ENCODE data around the gene SCARF2. TPM values are rescaled to one million over a fixed set of nuclear protein-coding genes. Genes with fewer than 3 reads are reported as not detected.
"Not testable (repeated sequence)": the region's sequence is repeated elsewhere in the genome, so short reads cannot be mapped to it uniquely, and the experiment has no call there.

Gene SCARF2
- total and polyA plus RNA-seq, 2 donors (not counting 1 experiment from before 2014, with no cell fraction given) = 8.1 to 14.5 TPM

DNA sequence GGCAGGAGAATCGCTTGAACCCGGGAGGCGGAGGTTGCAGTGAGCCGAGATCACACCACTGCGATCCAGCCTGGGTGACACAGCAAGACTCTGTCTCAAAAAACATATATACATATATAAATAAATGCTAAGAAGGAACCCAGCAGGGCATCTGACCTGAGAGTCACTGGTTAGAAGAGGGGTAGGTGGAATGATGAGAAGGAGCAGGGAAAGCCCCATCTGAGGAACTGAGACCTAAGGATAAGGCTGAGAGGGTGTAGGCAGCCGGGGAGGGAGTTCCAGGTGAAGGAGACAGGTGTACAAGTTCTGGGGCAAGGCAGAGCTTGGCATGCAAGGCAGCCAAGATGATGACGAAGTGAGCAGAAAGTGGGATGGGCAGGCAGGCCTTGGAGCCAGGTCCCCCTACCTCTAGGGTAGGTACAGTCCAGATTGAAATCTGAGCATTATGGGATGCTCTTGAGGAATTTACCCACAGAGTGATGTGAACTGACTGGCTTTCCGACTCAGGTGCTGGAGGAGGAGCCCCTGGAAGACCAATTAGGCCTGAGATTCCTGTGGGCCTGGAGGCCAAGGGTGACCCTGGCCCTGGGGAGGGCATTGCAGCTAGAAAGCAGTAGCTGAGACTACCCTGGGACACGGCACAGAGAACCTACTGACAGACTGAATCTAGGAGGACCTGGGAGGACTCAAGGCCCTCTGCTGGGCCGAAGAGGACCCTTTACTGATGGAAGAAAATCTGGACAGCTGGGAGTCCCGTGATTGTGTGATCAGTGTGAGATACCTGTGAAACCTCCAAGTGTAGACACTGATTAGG, 35.2 kb upstream of the SCARF2 start:
- no peak overlapping the region for H3K4me3 ChIP-seq (replicated peaks in 1 of 4; ENCODE audit: control extremely low read depth in 1 of 4, insufficient read depth in 1 of 4, low read depth in 3 of 4, low read length in 4 of 4)
- no peak overlapping the region for H3K27ac ChIP-seq (ENCODE audit: insufficient read depth, low read length)
- no peak overlapping the region for H2AFZ ChIP-seq (ENCODE audit: low read length)
- no peak overlapping the region for H3K9ac ChIP-seq (ENCODE audit: insufficient read depth, low read length)
- TF ChIP-seq, protein P1, sequence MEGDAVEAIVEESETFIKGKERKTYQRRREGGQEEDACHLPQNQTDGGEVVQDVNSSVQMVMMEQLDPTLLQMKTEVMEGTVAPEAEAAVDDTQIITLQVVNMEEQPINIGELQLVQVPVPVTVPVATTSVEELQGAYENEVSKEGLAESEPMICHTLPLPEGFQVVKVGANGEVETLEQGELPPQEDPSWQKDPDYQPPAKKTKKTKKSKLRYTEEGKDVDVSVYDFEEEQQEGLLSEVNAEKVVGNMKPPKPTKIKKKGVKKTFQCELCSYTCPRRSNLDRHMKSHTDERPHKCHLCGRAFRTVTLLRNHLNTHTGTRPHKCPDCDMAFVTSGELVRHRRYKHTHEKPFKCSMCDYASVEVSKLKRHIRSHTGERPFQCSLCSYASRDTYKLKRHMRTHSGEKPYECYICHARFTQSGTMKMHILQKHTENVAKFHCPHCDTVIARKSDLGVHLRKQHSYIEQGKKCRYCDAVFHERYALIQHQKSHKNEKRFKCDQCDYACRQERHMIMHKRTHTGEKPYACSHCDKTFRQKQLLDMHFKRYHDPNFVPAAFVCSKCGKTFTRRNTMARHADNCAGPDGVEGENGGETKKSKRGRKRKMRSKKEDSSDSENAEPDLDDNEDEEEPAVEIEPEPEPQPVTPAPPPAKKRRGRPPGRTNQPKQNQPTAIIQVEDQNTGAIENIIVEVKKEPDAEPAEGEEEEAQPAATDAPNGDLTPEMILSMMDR (conservative IDR thresholded peaks at IDR 0.05 in 1 of 2, IDR thresholded peaks at IDR 0.05 in 1 of 2; ENCODE audit: low read depth in 1 of 2, low read length in 2 of 2) = no peak
- no peak for TF ChIP-seq EZH2 (IDR thresholded peaks at IDR 0.05; ENCODE audit: low read length, missing control alignments)
- H3K36me3 ChIP-seq (ENCODE audit: control insufficient read depth, insufficient read depth, low read length) = peaks cover 6% of the 10 kb centered on the region
- DNase-seq (ENCODE audit: low read depth in 2 of 2) = no peak
- H4K20me1 ChIP-seq (ENCODE audit: control insufficient read depth, extremely low read depth, insufficient read depth, low read length) = no peaks in the 10 kb centered on the region
- H3K9me3 ChIP-seq (ENCODE audit: control insufficient read depth, insufficient read depth, low read depth, low read length) = no peaks in the 10 kb centered on the region
- no peak overlapping the region for H3K4me2 ChIP-seq (ENCODE audit: extremely low read depth, insufficient read depth, low read length)
- no peaks in the 10 kb centered on the region for H3K27me3 ChIP-seq (ENCODE audit: control insufficient read depth, insufficient read depth, low read length)
- H3K4me1 ChIP-seq (ENCODE audit: control insufficient read depth, extremely low read depth, insufficient read depth, low read length) = no peaks in the 10 kb centered on the region
- H3K79me2 ChIP-seq (ENCODE audit: control insufficient read depth, insufficient read depth, low read length) = no peaks in the 10 kb centered on the region

DNA sequence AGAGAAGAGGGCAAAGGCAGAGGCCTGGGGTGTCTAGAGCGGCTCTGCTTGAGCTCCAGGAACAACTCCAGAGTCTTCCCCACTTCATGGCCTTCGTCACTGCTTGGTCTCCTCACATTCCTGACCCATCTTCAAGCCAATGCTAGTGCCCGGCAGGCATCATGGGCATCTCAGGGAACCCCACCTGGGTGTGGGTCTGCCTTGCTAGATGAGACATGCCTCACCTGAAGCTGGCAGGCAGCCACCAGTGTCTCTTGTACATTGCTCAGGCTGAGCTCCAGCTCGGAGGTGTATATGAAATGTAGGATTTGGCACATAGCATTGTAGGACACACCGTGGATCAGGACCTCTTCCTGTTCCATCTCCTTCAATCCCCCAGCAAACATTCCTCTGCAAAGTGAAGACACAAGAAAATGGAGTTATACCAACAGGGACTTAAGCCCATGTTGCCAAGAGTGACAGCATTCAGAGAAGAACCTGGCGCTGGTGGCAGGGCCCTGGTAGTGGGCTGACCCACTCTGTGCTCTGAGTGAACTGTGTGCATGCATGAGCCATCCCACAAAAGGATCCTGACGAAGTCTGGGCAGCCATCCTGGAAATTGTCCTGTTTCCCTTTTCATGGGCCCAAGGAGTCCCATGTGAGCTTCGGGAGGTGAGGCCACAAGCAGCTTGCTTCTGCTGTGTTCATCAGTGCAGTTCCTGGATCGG, 33.7 kb upstream of the SCARF2 start:
- Histone ChIP-seq H3K9ac (ENCODE audit: insufficient read depth, low read length) (no peak overlapping the region), H2AFZ (ENCODE audit: low read length) (no peak overlapping the region), H3K9me3 (ENCODE audit: control insufficient read depth, insufficient read depth, low read depth, low read length) (no peaks in the 10 kb centered on the region), H3K4me2 (ENCODE audit: extremely low read depth, insufficient read depth, low read length) (no peak overlapping the region), H3K4me1 (ENCODE audit: control insufficient read depth, extremely low read depth, insufficient read depth, low read length) (no peaks in the 10 kb centered on the region), H3K4me3 (replicated peaks in 1 of 4; ENCODE audit: control extremely low read depth in 1 of 4, insufficient read depth in 1 of 4, low read depth in 3 of 4, low read length in 4 of 4) (no peak overlapping the region), H3K27ac (ENCODE audit: insufficient read depth, low read length) (no peak overlapping the region), H3K27me3 (ENCODE audit: control insufficient read depth, insufficient read depth, low read length) (no peaks in the 10 kb centered on the region), H4K20me1 (ENCODE audit: control insufficient read depth, extremely low read depth, insufficient read depth, low read length) (no peaks in the 10 kb centered on the region), H3K36me3 (ENCODE audit: control insufficient read depth, insufficient read depth, low read length) (peaks cover 8% of the 10 kb centered on the region), H3K79me2 (ENCODE audit: control insufficient read depth, insufficient read depth, low read length) (no peaks in the 10 kb centered on the region)
- DNase-seq (ENCODE audit: low read depth in 2 of 2) = no peak
- TF ChIP-seq, protein P1 (conservative IDR thresholded peaks at IDR 0.05 in 1 of 2, IDR thresholded peaks at IDR 0.05 in 1 of 2; ENCODE audit: low read depth in 1 of 2, low read length in 2 of 2) = no peak
- TF ChIP-seq EZH2 (IDR thresholded peaks at IDR 0.05; ENCODE audit: low read length, missing control alignments) = no peak

DNA sequence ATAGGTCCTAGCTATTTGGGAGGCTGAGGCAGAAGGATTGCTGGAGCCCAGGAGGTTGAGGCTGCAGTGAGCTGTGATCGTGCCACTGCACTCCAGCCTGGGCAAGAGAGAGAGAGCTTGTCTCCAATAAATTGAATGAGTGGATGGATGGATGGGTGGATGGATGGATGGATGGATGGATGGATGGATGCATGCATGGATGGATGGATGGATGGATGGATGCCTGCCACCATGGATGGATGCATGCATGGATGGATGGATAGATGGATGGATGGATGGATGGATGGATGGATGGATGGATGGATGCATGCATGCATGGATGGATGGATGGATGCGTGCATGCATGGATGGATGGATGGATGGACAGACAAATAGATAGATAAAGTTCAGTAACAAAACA, 32.9 kb upstream of the SCARF2 start:
- H3K27me3 ChIP-seq (ENCODE audit: control insufficient read depth, insufficient read depth, low read length); H3K36me3 ChIP-seq (ENCODE audit: control insufficient read depth, insufficient read depth, low read length); H2AFZ ChIP-seq (ENCODE audit: low read length); H3K4me3 ChIP-seq (replicated peaks in 1 of 4; ENCODE audit: control extremely low read depth in 1 of 4, insufficient read depth in 1 of 4, low read depth in 3 of 4, low read length in 4 of 4); H3K9me3 ChIP-seq (ENCODE audit: control insufficient read depth, insufficient read depth, low read depth, low read length); H3K79me2 ChIP-seq (ENCODE audit: control insufficient read depth, insufficient read depth, low read length); DNase-seq (ENCODE audit: low read depth in 2 of 2); H3K4me2 ChIP-seq (ENCODE audit: extremely low read depth, insufficient read depth, low read length); H3K9ac ChIP-seq (ENCODE audit: insufficient read depth, low read length); H3K27ac ChIP-seq (ENCODE audit: insufficient read depth, low read length); H4K20me1 ChIP-seq (ENCODE audit: control insufficient read depth, extremely low read depth, insufficient read depth, low read length); H3K4me1 ChIP-seq (ENCODE audit: control insufficient read depth, extremely low read depth, insufficient read depth, low read length): not testable (repeated sequence)
